Measurements from ENCODE around the gene OSGEP.

The OSGEP gene

GRCh38 chr14:20454516-20455354, at the start of gene OSGEP, which contains the start of gene APEX1:
Gene OSGEP (minus strand): TSS chr14:20454812. CDS start chr14:20454683, 129 bp downstream.
Gene APEX1 (plus strand): TSS chr14:20455226. CDS start chr14:20455646, 420 bp downstream.
- peaks cover 9% of the 10 kb centered on the region for H3K4me1 Mint-ChIP-seq
- peak; percentile 85 for ATAC-seq (replicated peaks; ENCODE audit: extremely low read depth, poor library complexity, severe bottlenecking)

GRCh38 chr14:20503898-20504297, 49.3 kb upstream of the OSGEP start:
- DNase-seq (ENCODE audit: low spot score in 2 of 2): no peak
- Mint-ChIP-seq H3K9me3 (no peaks in the 10 kb centered on the region), H3K4me1 (no peaks in the 10 kb centered on the region), H3K27ac (ENCODE audit: low read depth) (no peak overlapping the region), H3K36me3 (ENCODE audit: insufficient read depth) (no peaks in the 10 kb centered on the region), H3K4me3 (no peak overlapping the region), H3K27me3 (no peaks in the 10 kb centered on the region)
- ATAC-seq (replicated peaks; ENCODE audit: extremely low read depth, poor library complexity, severe bottlenecking): no peak

More at GRCh38 chr14:20454516-20455354, at the start of gene OSGEP, which contains the start of gene APEX1:
- H3K4me3 Mint-ChIP-seq: no peak within 1 kb of the TSS
- H3K27me3 Mint-ChIP-seq: no peaks in the 10 kb centered on the region
- peaks cover 45% of the 10 kb centered on the region for H3K36me3 Mint-ChIP-seq (ENCODE audit: insufficient read depth)
- H3K9me3 Mint-ChIP-seq: no peaks in the 10 kb centered on the region
- DNase-seq (ENCODE audit: low spot score in 2 of 2): peak; percentile 91 to 97
- H3K27ac Mint-ChIP-seq (ENCODE audit: low read depth): no peak within 1 kb of the TSS

GRCh38 chr14:20501346-20501745, 46.7 kb upstream of the OSGEP start:
- H3K27me3 Mint-ChIP-seq: no peaks in the 10 kb centered on the region
- no peak for DNase-seq (ENCODE audit: low spot score in 2 of 2)
- no peaks in the 10 kb centered on the region for H3K36me3 Mint-ChIP-seq (ENCODE audit: insufficient read depth)
- H3K4me1 Mint-ChIP-seq: no peaks in the 10 kb centered on the region
- no peak overlapping the region for H3K27ac Mint-ChIP-seq (ENCODE audit: low read depth)
- H3K4me3 Mint-ChIP-seq: no peak overlapping the region
- no peak for ATAC-seq (replicated peaks; ENCODE audit: extremely low read depth, poor library complexity, severe bottlenecking)
- H3K9me3 Mint-ChIP-seq: no peaks in the 10 kb centered on the region

- Mint-ChIP-seq H3K4me3 (no peak overlapping the region), H3K36me3 (ENCODE audit: insufficient read depth) (no peaks in the 10 kb centered on the region), H3K9me3 (no peaks in the 10 kb centered on the region), H3K27me3 (no peaks in the 10 kb centered on the region), H3K27ac (ENCODE audit: low read depth) (no peak overlapping the region), H3K4me1 (peaks cover 10% of the 10 kb centered on the region)
- DNase-seq (ENCODE audit: low spot score in 2 of 2) (no peak), ATAC-seq (replicated peaks; ENCODE audit: extremely low read depth, poor library complexity, severe bottlenecking) (no peak)
These were observed 45.3 kb upstream of the OSGEP start for GRCh38 chr14:20499881-20500280.

GRCh38 chr14:20499108-20499507, 44.5 kb upstream of the OSGEP start:
- no peak overlapping the region for H3K27ac Mint-ChIP-seq (ENCODE audit: low read depth)
- no peak for DNase-seq (ENCODE audit: low spot score in 2 of 2)
- peaks cover 10% of the 10 kb centered on the region for H3K4me1 Mint-ChIP-seq
- no peaks in the 10 kb centered on the region for H3K27me3 Mint-ChIP-seq
- ATAC-seq (replicated peaks; ENCODE audit: extremely low read depth, poor library complexity, severe bottlenecking): no peak
- no peak overlapping the region for H3K4me3 Mint-ChIP-seq
- no peaks in the 10 kb centered on the region for H3K36me3 Mint-ChIP-seq (ENCODE audit: insufficient read depth)
- no peaks in the 10 kb centered on the region for H3K9me3 Mint-ChIP-seq

- no peak for DNase-seq (ENCODE audit: low spot score in 2 of 2)
- no peak overlapping the region for H3K4me3 Mint-ChIP-seq
- peaks cover 10% of the 10 kb centered on the region for H3K4me1 Mint-ChIP-seq
- no peaks in the 10 kb centered on the region for H3K9me3 Mint-ChIP-seq
- ATAC-seq (replicated peaks; ENCODE audit: extremely low read depth, poor library complexity, severe bottlenecking): no peak
- H3K36me3 Mint-ChIP-seq (ENCODE audit: insufficient read depth): no peaks in the 10 kb centered on the region
- H3K27ac Mint-ChIP-seq (ENCODE audit: low read depth): no peak overlapping the region
- no peaks in the 10 kb centered on the region for H3K27me3 Mint-ChIP-seq
These were observed 44.0 kb upstream of the OSGEP start for GRCh38 chr14:20498622-20499021.

GRCh38 chr14:20494935-20495766, 40.5 kb upstream of the OSGEP start:
- Mint-ChIP-seq H3K27ac (ENCODE audit: low read depth) (no peak overlapping the region), H3K36me3 (ENCODE audit: insufficient read depth) (no peaks in the 10 kb centered on the region), H3K4me3 (no peak overlapping the region), H3K4me1 (peaks cover 25% of the 10 kb centered on the region), H3K27me3 (no peaks in the 10 kb centered on the region), H3K9me3 (no peaks in the 10 kb centered on the region)
- DNase-seq (ENCODE audit: low spot score in 2 of 2): no peak
- ATAC-seq (replicated peaks; ENCODE audit: extremely low read depth, poor library complexity, severe bottlenecking): no peak

- Mint-ChIP-seq H3K27me3 (no peaks in the 10 kb centered on the region), H3K36me3 (ENCODE audit: insufficient read depth) (no peaks in the 10 kb centered on the region), H3K27ac (ENCODE audit: low read depth) (no peak overlapping the region), H3K4me1 (peaks cover 36% of the 10 kb centered on the region), H3K4me3 (no peak overlapping the region), H3K9me3 (no peaks in the 10 kb centered on the region)
- ATAC-seq (replicated peaks; ENCODE audit: extremely low read depth, poor library complexity, severe bottlenecking): no peak
- no peak for DNase-seq (ENCODE audit: low spot score in 2 of 2)
These were observed 39.0 kb upstream of the OSGEP start for GRCh38 chr14:20493634-20494033.

GRCh38 chr14:20492486-20492885, 37.9 kb upstream of the OSGEP start:
- no peak for ATAC-seq (replicated peaks; ENCODE audit: extremely low read depth, poor library complexity, severe bottlenecking)
- Mint-ChIP-seq H3K36me3 (ENCODE audit: insufficient read depth) (no peaks in the 10 kb centered on the region), H3K27ac (ENCODE audit: low read depth) (no peak overlapping the region), H3K9me3 (no peaks in the 10 kb centered on the region), H3K27me3 (no peaks in the 10 kb centered on the region), H3K4me3 (no peak overlapping the region), H3K4me1 (peaks cover 40% of the 10 kb centered on the region)
- no peak for DNase-seq (ENCODE audit: low spot score in 2 of 2)

- peak overlapping the region; percentile 5 for H3K4me3 Mint-ChIP-seq
- H3K27me3 Mint-ChIP-seq: no peaks in the 10 kb centered on the region
- peaks cover 54% of the 10 kb centered on the region for H3K4me1 Mint-ChIP-seq
- H3K36me3 Mint-ChIP-seq (ENCODE audit: insufficient read depth): no peaks in the 10 kb centered on the region
- ATAC-seq (replicated peaks; ENCODE audit: extremely low read depth, poor library complexity, severe bottlenecking): no peak
- no peak overlapping the region for H3K27ac Mint-ChIP-seq (ENCODE audit: low read depth)
- no peaks in the 10 kb centered on the region for H3K9me3 Mint-ChIP-seq
- no peak for DNase-seq (ENCODE audit: low spot score in 2 of 2)
These were observed 36.0 kb upstream of the OSGEP start for GRCh38 chr14:20490563-20490962.

- Mint-ChIP-seq H3K4me1 (peaks cover 55% of the 10 kb centered on the region), H3K9me3 (no peaks in the 10 kb centered on the region), H3K27me3 (no peaks in the 10 kb centered on the region), H3K36me3 (ENCODE audit: insufficient read depth) (no peaks in the 10 kb centered on the region), H3K4me3 (peak overlapping the region; percentile 44), H3K27ac (ENCODE audit: low read depth) (peak overlapping the region; percentile 9)
- DNase-seq (ENCODE audit: low spot score in 2 of 2) (no peak), ATAC-seq (replicated peaks; ENCODE audit: extremely low read depth, poor library complexity, severe bottlenecking) (peak; percentile 53)
These were observed 34.7 kb upstream of the OSGEP start for GRCh38 chr14:20489093-20489994.

GRCh38 chr14:20487396-20487725, 32.7 kb upstream of the OSGEP start:
- no peaks in the 10 kb centered on the region for H3K27me3 Mint-ChIP-seq
- H3K36me3 Mint-ChIP-seq (ENCODE audit: insufficient read depth): no peaks in the 10 kb centered on the region
- peak overlapping the region; percentile 40 for H3K4me3 Mint-ChIP-seq
- no peak for ATAC-seq (replicated peaks; ENCODE audit: extremely low read depth, poor library complexity, severe bottlenecking)
- DNase-seq (ENCODE audit: low spot score in 2 of 2): no peak
- H3K9me3 Mint-ChIP-seq: no peaks in the 10 kb centered on the region
- peaks cover 64% of the 10 kb centered on the region for H3K4me1 Mint-ChIP-seq
- H3K27ac Mint-ChIP-seq (ENCODE audit: low read depth): peak overlapping the region; percentile 52
